Measurements from ENCODE around the gene LILRA5.
"Not testable (repeated sequence)": the region's sequence is repeated elsewhere in the genome, so short reads cannot be mapped to it uniquely, and the experiment has no call there.

The LILRA5 gene

DNA sequence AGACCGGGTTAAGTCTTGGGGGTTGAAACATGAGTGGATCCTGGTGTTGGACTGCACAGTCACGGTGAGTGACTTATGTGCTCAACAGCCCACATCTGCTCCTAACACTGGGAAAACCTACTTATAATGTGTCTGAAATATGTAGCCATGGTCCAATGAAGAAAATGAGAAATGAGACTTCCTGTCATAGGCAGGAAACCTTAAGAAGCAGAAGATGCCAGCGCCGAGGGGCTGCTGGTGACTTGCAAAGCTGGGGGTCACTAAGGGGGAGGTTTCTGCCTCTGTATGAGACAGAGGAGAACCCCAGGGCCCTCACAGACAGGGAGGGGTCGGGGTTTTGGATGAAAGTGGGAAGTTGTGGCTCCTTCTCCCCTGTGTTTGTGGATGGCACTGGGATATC is 40.8 kb downstream of the LILRA5 start:
- not testable (repeated sequence) for FAIRE-seq

- not testable (repeated sequence) for FAIRE-seq
Observed at GRCh38 chr19:54271587-54271986, 41.4 kb downstream of the LILRA5 start.

- FAIRE-seq: no peak
Observed at GRCh38 chr19:54271106-54271505, 41.9 kb downstream of the LILRA5 start.

DNA sequence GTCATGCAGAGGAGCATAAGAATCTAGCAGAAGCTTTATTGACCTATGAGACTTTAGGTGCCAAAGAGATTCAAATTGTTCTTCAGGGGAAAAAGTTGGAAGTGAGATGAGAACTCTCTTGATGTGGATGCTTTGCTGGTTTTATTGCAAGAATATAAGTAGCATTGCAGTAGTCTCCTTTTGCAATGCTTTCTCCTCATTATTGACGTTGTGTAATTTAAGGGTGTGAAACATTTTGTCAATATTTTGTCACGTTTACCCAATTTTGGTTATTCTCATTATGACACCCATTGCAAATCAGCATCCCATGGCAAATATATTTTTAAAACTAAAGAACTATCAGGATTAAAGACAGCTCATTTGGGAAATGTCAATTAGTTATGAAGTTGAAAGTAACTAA is 44.0 kb downstream of the LILRA5 start:
- no peak for FAIRE-seq

- no peak for FAIRE-seq
Observed at GRCh38 chr19:54266133-54266532, 46.8 kb downstream of the LILRA5 start.

DNA sequence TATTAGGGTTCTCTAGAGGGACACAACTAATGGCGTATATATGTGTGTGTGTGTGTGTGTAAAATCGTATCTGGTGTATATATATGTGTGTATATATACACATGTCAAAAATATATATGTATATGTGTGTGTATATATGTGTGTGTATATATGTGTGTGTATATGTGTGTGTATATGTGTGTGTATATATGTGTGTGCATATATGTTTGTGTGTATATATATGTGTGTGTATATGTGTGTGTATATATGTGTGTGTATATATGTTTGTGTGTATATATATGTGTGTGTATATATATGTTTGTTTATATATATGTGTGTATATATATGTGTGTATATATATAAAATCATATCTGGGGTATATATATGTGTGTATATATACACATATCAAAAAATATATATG is 50.5 kb downstream of the LILRA5 start:
- no peak for FAIRE-seq

DNA sequence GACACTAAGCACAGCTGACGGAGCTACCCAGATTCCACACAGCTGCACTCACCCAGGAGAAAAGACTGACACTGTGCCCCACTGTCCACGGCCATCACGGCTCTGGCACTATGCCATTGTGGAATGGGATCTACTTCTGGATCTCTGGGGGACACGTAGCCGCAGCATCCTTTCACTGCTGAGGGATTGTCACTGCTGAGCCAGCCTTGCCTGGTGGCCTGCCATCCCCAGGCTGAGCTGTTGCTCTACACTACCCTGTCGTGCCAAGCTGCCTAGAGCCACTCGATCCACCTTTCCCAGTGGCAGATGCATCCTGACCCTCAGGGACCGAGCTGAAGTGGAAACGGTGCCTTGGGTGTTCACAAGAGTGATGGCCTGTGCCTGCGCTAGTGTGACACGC is 50.9 kb downstream of the LILRA5 start:
- FAIRE-seq: no peak

- FAIRE-seq: no peak
Observed at GRCh38 chr19:54257116-54257480, 55.9 kb downstream of the LILRA5 start, which contains the start of gene LILRB5. TSS of gene LILRB5 (minus strand) at chr19:54257273. CDS start at chr19:54257193, 80 bp downstream.

Data from colon (tissue), 2 donors.